Measurements from ENCODE around the gene GBP4.
A peak's percentile ranks its signal among the peaks of the same experiment; 100 is the strongest.
"Not testable (repeated sequence)": the region's sequence is repeated elsewhere in the genome, so short reads cannot be mapped to it uniquely, and the experiment has no call there.

Gene GBP4

GRCh38 chr1:89198491-89199072 lies at the start of gene GBP4:
Gene GBP4 (minus strand): TSS chr1:89198942. CDS start chr1:89198834, 108 bp downstream.
- peak; percentile 67 for DNase-seq

- no peak for DNase-seq
Observed at GRCh38 chr1:89243046-89243445, 44.3 kb upstream of the GBP4 start.

- no peak for DNase-seq
Observed at GRCh38 chr1:89221341-89221740, 22.6 kb upstream of the GBP4 start.

GRCh38 chr1:89219851-89220250 lies 21.1 kb upstream of the GBP4 start:
- not testable (repeated sequence) for DNase-seq

GRCh38 chr1:89218941-89219340 lies 20.2 kb upstream of the GBP4 start:
- DNase-seq: not testable (repeated sequence)

GRCh38 chr1:89213347-89213746 lies 14.6 kb upstream of the GBP4 start:
- no peak for DNase-seq

GRCh38 chr1:89211035-89211634 lies 12.4 kb upstream of the GBP4 start:
- DNase-seq: no peak

GRCh38 chr1:89206373-89206772 lies 7.6 kb upstream of the GBP4 start:
- DNase-seq: no peak

GRCh38 chr1:89203166-89203565 lies 4.4 kb upstream of the GBP4 start:
- DNase-seq: no peak

GRCh38 chr1:89201106-89201794 lies 2.5 kb upstream of the GBP4 start:
- no peak for DNase-seq

- DNase-seq: peak; percentile 15
Observed at GRCh38 chr1:89200663-89201062, 1.9 kb upstream of the GBP4 start.

GRCh38 chr1:89199525-89200031 lies 836 bp upstream of the GBP4 start:
- DNase-seq: peak; percentile 14

- no peak for DNase-seq
Observed at GRCh38 chr1:89198081-89198480, 661 bp downstream of the GBP4 start.

GRCh38 chr1:89195476-89195875 lies 3.3 kb downstream of the GBP4 start:
- no peak for DNase-seq

- DNase-seq: no peak
Observed at GRCh38 chr1:89191314-89191713, 7.4 kb downstream of the GBP4 start.

GRCh38 chr1:89190017-89190416 lies 8.7 kb downstream of the GBP4 start:
- DNase-seq: no peak

GRCh38 chr1:89179343-89179742 lies 19.4 kb downstream of the GBP4 start:
- DNase-seq: no peak

- DNase-seq: no peak
Observed at GRCh38 chr1:89176971-89177370, 21.8 kb downstream of the GBP4 start.

- DNase-seq: no peak
Observed at GRCh38 chr1:89175601-89176256, 23.0 kb downstream of the GBP4 start, which contains the start of gene GBP7. Gene GBP7 (minus strand): TSS chr1:89176003. CDS start chr1:89171935, 4,068 bp downstream.

GRCh38 chr1:89174491-89174890 lies 24.3 kb downstream of the GBP4 start:
- DNase-seq: no peak

GRCh38 chr1:89172468-89173143 lies 26.1 kb downstream of the GBP4 start:
- no peak for DNase-seq

GRCh38 chr1:89171067-89171438 lies 27.7 kb downstream of the GBP4 start:
- DNase-seq: peak; percentile 40

Data from activated CD4-positive, alpha-beta T cell treated with anti-CD3 and anti-CD28 coated beads, Interleukin-2, amount 50 U/mL, for 16 hours (primary cell).